SK-N-SH treated with all-trans-retinoic acid at 6 μM for 48 hours (cell line): Measurements from ENCODE around the gene FBH1.

Source experiments
- ARNTL ChIP-seq: fragments of 450-650 bp; formaldehyde crosslinking; IDR thresholded peaks from 2 replicates; pipeline ENCODE4 v1.5.0; 2020; ENCODE audit warnings: low read depth, mild to moderate bottlenecking, moderate library complexity, borderline replicate concordance
- CSDC2 ChIP-seq: fragments of 250-450 bp; sonication (Bioruptor Pico); IDR thresholded peaks from 2 replicates; pipeline ENCODE4 v1.5.0; 2020; ENCODE audit warnings: mild to moderate bottlenecking, moderate library complexity
- POU6F1 ChIP-seq: fragments of 250-450 bp; sonication (Bioruptor Pico); IDR thresholded peaks from 2 replicates; pipeline ENCODE4 v1.8.0; 2021; ENCODE audit warnings: low read depth, mild to moderate bottlenecking, moderate library complexity, borderline replicate concordance

DNA sequence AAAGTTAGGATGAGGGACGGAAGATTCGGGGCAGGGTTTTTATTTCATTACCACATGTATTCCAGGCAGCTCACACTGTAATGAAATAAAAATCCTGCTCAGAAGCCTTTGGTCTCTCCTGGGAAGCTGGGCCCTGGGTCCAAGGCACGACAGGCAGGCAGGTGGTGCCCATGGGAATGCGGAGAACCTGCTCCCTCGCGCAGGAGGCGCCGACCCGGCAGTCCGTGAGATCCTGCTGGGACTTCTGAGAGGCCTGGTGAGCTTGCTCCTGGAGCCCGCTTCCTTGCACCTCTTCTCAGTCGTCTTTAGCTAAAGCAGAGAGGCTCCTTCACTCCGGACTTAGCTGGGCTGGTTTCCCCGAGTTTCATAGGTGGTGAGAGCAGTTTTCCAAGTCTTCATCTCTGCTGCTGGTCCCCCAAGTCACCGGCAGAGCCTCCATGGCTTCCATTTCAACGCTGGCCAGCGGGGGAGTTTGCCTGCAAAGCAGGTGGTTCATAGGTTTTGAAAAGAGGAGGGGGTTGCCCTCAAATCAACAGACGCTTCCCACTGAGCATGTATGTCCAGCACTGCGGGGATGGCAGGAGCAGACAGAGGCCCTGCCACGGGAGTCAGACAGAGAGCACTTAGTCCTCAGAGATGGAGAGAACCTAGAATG lies 62.8 kb downstream of the FBH1 start:
- TF ChIP-seq POU6F1 (no peak), CSDC2 (CRISPR knock-in tag) (no peak), ARNTL (CRISPR knock-in tag) (no peak)
